AG04450 (cell line): ENCODE results near the gene BTN2A1. TPM values are rescaled to one million over a fixed set of nuclear protein-coding genes. Genes with fewer than 3 reads are reported as not detected.

ENCODE experiments used
- CTCF ChIA-PET: fragments of 300-600, 350-600 bp; formaldehyde crosslinking; extraction: SDS; loops from one replicate; lab custom pipeline; 2022; ENCODE audit warnings: antibody characterized with exemption, inconsistent platforms; lab: Charles Lee
- POLR2A ChIA-PET: fragments of 350-600 bp; formaldehyde crosslinking; extraction: SDS; loops from one replicate; lab custom pipeline; 2021; ENCODE audit warnings: antibody characterized with exemption, inconsistent platforms; lab: Yijun Ruan, JAX
- DNase-seq: peaks from one replicate; pipeline ENCODE4 v3.0.0-alpha.2; 2011; ENCODE audit warnings: low read depth, low spot score
- H3K27ac ChIP-seq: one replicate; pipeline ENCODE4 v1.5.1; 2012; ENCODE audit warnings: low read depth, low read length, control low read depth
- H3K27me3 ChIP-seq: one replicate; pipeline ENCODE4 v1.6.0; 2012; ENCODE audit warnings: low read length; ENCODE audit not compliant: control insufficient read depth, insufficient read depth
- H3K4me3 ChIP-seq: 2 replicates; pipeline ENCODE4 v1.5.1; 2011; ENCODE audit warnings: mild to moderate bottlenecking, low read depth, low read length, control low read depth
- H3K9me3 ChIP-seq: 2 replicates; pipeline ENCODE4 v1.5.1; 2012; ENCODE audit warnings: low read length; ENCODE audit not compliant: control insufficient read depth, insufficient read depth
- CTCF ChIP-seq: IDR thresholded peaks from 2 replicates; pipeline ENCODE4 v1.5.1; 2011; ENCODE audit warnings: low read depth, low read length, control low read depth, inconsistent platforms
- polyA plus RNA-seq: library from polyadenylated mRNA; depleted of rRNA; stranded (reverse); fragments of >200 nt; gene quantifications from 2 replicates; pipeline ENCODE4 v1.2.3, GENCODE V29; 2011

Gene BTN2A1
- polyA plus RNA-seq, 1 experiment, result 29.5 TPM

DNA sequence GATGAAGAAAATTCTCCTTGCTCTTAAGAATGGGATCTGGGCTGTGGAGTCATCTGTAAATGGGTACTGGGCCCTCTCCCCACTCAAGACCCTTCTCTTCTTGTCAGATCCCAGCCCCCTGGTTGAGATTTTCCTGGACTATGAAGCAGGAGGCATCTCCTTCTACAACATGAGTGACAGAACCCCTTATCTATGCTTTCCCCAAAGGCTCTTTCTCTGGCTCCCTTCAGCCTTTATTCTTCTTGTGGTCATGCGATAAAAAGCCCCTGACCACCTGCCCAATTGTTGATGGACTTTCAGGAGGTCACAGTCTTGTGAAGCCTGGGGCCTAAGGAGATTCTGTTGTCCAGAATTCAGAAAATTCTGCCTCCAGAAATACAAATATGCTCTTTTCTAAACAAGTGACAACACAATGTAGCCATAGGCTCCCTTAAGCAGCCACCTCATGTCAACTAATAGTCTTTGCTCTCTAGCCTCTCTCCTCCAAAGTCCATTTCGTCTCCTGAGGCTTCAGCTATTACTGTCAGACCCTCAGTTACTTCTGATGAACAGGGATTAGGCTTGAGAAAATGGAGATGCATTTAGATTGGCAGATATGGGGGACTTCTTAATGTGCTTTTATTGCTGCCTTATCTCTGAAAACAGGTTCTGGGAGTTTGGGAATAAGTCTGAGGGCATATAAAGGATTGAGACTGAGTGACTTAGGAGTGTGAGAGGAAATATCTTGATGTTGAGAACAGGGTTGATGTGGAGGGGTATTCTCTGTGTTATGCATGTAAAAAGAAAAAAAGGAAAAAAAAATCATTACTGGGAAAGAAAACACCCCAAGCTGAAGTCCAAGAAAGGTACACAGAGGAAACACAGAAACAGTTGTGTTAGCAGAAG is 20.6 kb downstream of the BTN2A1 start:
- DNase-seq, result no peak

DNA sequence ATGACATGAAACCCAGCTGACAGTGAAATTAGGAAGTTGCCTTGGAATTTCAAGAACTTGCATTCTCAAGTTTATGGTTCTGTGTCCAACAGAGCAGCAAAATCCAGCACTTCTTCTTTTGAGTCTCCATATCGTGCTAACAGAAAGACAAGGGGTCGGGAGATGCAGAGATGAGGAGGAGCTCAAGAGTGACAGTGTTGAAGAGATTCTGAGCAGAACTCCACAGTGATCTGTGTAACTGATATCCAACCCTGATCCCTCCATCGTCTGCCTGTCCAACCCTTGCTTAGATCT is 21.2 kb downstream of the BTN2A1 start:
- ChIA-PET POLR2A (no interaction called here), CTCF (interaction anchor here (0.5 to 1.0 kb wide), 2 partner anchors 93 to 137 kb away, joined by 3 to 4 read pairs; no protein-coding TSS in a partner anchor)
- no peak for TF ChIP-seq CTCF
- Histone ChIP-seq H3K9me3 (no peaks in the 10 kb centered on the region), H3K27me3 (peaks cover 3% of the 10 kb centered on the region), H3K27ac (no peak overlapping the region), H3K4me3 (no peak overlapping the region)
- DNase-seq, result no peak

More for the DNA sequence above, 20.6 kb downstream of the BTN2A1 start:
- ChIA-PET CTCF (interaction anchor here (0.5 to 1.0 kb wide), 2 partner anchors 94 to 137 kb away, joined by 3 to 4 read pairs; no protein-coding TSS in a partner anchor), POLR2A (no interaction called here)
- no peak overlapping the region for H3K4me3 ChIP-seq
- no peak overlapping the region for H3K27ac ChIP-seq
- no peaks in the 10 kb centered on the region for H3K27me3 ChIP-seq
- TF ChIP-seq CTCF, result no peak
- no peaks in the 10 kb centered on the region for H3K9me3 ChIP-seq

DNA sequence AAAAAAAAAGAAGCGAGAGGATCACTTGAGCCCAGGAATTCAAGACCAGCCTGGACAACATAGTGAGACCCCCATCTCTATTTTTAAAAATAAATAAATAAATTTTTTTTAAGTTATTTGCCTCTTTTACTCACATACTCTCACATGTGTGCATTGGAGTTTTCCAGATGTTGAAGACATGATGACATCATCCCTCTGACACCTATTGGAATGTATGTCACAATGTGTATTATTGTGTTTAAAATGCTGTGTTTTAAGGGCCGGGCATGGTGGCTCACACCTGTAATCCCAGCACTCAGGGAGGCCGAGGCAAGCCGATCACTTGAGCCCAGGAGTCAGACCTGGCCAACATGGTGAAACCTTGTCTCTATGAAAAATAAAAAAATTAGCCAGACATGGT is 24.6 kb downstream of the BTN2A1 start:
- CTCF ChIA-PET, result no interaction called here
- Histone ChIP-seq H3K27me3 (peaks cover 3% of the 10 kb centered on the region), H3K9me3 (no peaks in the 10 kb centered on the region), H3K4me3 (no peak overlapping the region), H3K27ac (no peak overlapping the region)
- no peak for TF ChIP-seq CTCF
- POLR2A ChIA-PET, result no interaction called here
- DNase-seq, result no peak

- H3K27ac ChIP-seq, result no peak overlapping the region
- POLR2A ChIA-PET, result no interaction called here
- no peak for DNase-seq
- TF ChIP-seq CTCF, result no peak
- no peaks in the 10 kb centered on the region for H3K9me3 ChIP-seq
- CTCF ChIA-PET, result no interaction called here
- H3K4me3 ChIP-seq, result no peak overlapping the region
- peaks cover 6% of the 10 kb centered on the region for H3K27me3 ChIP-seq
Measured at GRCh38 chr6:26483727-26484126, 26.0 kb downstream of the BTN2A1 start.

GRCh38 chr6:26484161-26484560 is 26.4 kb downstream of the BTN2A1 start:
- ChIA-PET CTCF (interaction anchor here (1.5 to 1.6 kb wide), 2 partner anchors 20 to 143 kb away, joined by 3 read pairs; no protein-coding TSS in a partner anchor), POLR2A (no interaction called here)
- TF ChIP-seq CTCF, result no peak
- no peak overlapping the region for H3K4me3 ChIP-seq
- H3K27me3 ChIP-seq, result peaks cover 6% of the 10 kb centered on the region
- no peak overlapping the region for H3K27ac ChIP-seq
- no peaks in the 10 kb centered on the region for H3K9me3 ChIP-seq
- DNase-seq, result no peak
